ENCODE results near the gene UGGT1. TPM values are rescaled to one million over a fixed set of nuclear protein-coding genes. Genes with fewer than 3 reads are reported as not detected.

UGGT1 gene
- total RNA-seq, 1 donor from 2014 or later, result 24.3 TPM

DNA sequence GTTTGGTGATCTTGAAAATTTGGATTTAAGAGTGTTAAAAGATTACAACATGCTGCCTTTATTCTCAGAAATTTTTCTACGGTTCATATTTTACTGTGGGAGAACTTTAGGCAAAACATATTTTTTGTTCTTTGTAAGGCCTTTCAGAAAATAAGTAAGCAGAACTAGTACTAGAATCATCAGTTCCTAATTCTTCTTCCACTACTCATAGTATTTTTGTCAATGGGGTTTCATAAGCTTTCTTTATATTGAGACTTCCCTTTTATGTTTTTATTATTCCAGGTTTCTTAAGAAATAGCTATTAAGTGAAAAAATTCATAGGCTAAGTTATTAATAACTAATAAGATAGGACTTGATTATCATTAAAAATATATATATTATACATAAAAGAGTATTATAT is 12.4 kb downstream of the UGGT1 start:
- no peak for ATAC-seq
- intact Hi-C loops (cut with DNase I), result no loop called here
- DNase-seq (ENCODE audit: missing footprints), result no peak

DNA sequence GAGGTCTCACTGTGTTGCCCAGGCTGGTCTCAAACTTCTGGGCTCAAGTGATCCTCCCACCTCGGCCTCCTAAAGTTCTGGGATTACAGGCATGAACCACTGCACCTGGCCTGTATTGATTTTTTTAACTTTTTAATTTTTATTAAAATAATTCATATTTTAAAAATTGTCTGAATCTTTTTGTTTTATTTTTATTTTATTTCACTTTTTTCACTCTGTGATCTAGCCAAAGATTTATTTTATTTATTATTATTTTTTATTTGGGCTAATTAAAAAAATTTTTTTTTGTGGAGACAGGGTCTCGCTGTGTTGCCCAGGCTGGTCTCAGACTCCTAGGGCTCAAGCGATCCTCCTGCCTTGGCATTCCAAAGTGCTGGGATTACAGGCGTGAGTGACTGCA is 14.1 kb downstream of the UGGT1 start:
- ATAC-seq (no peak), DNase-seq (ENCODE audit: missing footprints) (no peak)
- intact Hi-C loops (cut with DNase I), result no loop called here

DNA sequence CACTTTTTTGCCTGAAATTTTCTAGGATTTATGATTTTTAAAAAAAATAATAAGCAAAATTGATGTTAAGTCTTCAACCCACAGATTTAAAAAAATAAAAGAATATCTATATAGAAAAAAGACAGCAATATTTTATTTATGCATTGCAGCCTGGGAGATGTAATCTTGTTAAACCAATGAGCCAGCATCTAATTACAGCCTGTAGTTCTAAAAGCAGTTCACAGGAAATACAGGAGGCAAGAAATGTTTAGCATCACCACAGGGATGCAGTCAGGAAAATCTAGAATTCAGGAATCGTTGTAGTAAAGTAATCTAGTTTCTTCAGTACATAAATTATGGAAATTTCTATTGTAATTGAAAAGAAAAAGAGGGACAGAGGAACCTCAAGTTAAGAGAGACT is 17.2 kb downstream of the UGGT1 start:
- DNase-seq (ENCODE audit: missing footprints) (no peak), ATAC-seq (no peak)
- intact Hi-C loops (cut with DNase I), result no loop called here

DNA sequence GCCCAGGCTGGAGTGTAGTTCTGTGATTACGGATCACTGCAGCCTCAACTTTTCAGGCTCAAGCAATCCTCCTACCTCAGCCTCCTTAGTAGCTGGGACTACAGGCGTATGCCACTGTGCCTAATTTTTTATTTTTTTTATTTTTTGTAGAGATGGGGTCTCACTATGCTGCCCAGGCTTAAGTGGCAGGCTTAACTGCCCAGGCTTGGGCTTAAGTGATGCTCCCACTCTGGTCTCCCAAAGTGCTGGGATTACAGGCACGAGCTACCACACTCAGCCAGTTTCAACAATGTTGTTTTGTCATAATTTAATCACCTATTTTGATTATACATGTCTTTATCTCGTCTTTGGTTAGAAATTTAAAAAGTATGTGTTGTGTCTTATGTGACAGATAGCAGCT is 18.2 kb downstream of the UGGT1 start:
- no peak for ATAC-seq
- intact Hi-C loops (cut with DNase I), result no loop called here

DNA sequence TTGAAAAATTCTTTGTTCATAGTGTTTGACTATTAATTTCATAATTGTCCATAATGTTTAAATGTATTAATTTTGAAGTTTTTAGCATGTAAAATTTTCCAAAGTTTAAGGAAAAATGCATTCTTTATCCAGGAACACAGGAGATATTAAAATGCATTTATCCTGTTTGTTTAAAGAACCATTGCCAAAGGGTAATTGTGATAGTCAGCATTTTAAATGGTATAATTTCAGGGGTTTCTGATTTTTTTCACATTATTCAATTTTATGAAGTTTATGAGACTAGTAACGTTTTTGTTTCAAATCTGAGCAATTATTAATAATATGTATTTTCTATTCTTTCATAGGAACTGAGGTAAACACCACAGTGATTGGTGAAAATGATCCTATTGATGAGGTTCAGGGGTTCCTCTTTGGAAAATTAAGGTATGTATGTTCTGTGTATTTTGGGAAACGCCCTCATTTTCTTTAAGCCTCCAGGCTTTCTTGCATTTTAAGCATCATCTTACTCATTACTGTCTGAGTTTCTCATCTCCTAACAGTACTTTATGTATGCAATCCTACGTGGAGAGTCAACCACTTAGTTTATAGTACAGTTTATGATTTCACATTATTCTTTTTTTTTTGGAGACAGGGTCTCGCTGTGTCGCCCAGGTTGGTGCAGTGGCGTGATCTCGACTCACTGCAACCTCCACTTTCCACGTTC is 25.1 kb downstream of the UGGT1 start:
- intact Hi-C loops (cut with DNase I), result loop anchor here (10.0 kb wide), 1 partner anchor 101 kb away; no protein-coding TSS in a partner anchor
- no peak for ATAC-seq

More for the DNA sequence above, 18.2 kb downstream of the UGGT1 start:
- DNase-seq (ENCODE audit: missing footprints), result no peak

DNA sequence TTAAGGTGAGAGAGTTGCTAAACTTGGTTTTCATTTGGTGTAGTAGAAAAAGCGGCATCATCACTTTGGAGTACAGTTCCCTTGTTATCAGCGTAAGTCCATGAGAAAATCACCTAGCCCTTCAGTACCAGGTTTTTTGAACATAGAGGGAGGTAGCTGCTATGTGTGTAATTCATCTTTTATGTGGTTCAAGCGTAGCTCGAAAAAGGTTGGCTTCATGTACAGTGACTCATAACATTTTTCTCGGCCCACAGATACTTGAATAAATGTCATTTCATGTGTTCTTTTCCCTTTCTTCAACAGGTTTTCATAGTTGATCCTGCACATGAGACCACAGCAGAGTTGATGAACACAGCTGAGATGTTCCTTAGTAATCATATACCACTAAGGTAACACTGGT is 43.6 kb downstream of the UGGT1 start:
- DNase-seq (ENCODE audit: missing footprints) (no peak), ATAC-seq (no peak)
- intact Hi-C loops (cut with DNase I), result no loop called here

More for the DNA sequence above, 25.1 kb downstream of the UGGT1 start:
- DNase-seq (ENCODE audit: missing footprints), result no peak

DNA sequence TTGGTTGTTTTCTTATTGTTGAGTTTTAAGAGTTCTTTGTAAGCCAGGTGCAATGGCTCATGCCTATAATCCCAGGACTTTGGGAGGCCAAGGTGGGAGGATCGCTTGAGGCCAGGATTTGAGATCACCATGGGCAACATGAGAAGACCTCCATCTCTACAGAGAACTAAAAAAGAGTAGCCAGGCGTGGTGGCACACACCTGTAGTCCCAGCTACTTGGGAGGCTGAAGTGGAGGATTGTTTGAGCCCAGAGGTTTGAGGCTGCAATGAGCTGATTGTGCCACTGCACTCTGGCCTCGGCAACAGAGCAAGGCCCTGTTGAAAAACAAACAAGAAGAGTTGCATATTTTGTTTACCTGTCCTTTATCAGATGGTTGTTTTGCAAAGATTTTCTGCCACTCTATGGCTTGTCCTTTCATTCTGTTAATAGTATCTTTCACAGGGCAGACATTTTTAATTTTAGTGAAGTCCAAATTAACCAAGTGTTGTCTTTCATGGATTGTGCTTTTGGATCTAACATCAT is 46.2 kb downstream of the UGGT1 start:
- ATAC-seq (no peak), DNase-seq (ENCODE audit: missing footprints) (no peak)
- intact Hi-C loops (cut with DNase I), result no loop called here

DNA sequence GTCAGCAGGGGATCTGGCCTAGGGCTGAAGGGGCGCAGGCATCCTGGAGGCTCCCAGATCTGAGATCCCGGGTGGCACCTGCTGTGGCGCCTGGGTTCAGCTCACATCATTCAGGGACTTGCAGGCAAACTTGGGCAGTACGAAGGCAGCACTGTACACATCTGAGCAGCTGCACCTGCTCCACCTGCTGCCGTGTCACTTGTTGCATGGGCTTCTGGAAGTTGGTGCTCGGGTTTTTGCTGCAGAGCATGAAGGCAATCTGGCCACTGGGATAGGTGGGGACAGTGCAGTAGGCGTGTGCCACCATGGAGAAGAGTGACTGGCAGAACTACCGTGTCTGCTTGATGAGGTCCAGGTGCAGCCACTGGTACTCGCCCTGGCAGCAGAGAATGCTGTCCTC is 48.6 kb downstream of the UGGT1 start:
- ATAC-seq, result no peak

DNA sequence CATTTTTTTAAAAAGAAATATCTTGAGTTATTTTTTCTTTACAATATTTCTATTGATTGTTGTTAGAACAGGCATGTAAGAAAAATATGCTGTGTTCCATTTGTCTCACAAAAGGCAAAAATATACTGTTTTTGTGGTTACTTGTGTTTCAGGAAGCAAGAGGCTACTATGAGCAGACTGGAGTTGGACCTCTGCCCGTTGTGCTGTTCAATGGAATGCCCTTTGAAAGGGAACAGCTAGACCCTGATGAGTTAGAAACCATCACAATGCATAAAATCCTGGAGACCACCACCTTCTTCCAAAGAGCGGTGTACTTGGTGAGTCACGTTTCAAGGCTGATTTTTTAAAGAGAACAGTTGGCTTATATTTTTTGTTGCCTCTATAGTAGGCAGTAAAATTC is 54.7 kb downstream of the UGGT1 start:
- no peak for DNase-seq (ENCODE audit: missing footprints)
- no peak for ATAC-seq
- intact Hi-C loops (cut with DNase I), result no loop called here

More for the DNA sequence above, 48.6 kb downstream of the UGGT1 start:
- intact Hi-C loops (cut with DNase I), result no loop called here
- no peak for DNase-seq (ENCODE audit: missing footprints)

DNA sequence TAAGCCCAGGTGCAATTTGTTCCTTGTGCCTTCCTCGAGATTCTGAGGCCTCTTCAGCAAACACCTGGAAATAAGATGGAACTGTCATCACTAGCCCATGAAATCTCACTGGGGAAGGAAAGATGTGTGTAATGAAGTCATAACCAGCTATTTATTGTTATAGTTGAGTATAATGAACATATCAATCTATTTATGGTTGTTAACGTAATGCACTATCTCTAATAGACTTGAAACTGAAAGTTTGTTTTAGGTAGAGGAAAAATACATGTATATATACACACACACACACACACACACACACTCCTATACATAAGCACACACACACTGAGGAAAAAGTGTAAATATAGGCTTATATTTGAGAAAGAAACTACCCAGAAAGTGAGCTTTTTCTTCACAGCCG is 62.8 kb downstream of the UGGT1 start:
- DNase-seq (ENCODE audit: missing footprints), result no peak
- ATAC-seq, result no peak
- intact Hi-C loops (cut with DNase I), result no loop called here

DNA sequence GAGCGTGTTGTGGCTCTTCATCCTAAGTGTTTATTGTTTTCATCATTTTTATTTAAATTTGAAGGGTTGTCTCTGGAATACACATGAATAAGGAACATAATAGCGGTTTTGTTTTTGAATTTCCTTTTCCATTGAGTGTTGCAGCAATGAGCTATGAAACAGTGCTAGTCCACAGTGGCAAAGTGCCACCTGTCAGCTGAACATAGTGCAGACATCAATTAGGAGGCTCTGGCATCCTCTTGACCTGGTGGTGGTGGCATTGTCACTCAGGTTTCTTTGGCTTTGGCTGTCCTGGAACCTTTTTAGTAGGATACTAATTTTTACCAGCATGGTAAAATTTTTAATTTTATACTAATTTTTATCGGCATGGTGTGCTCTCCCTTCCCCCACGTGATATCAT is 63.2 kb downstream of the UGGT1 start:
- no peak for DNase-seq (ENCODE audit: missing footprints)
- peak; percentile 85 for ATAC-seq
- intact Hi-C loops (cut with DNase I), result no loop called here

DNA sequence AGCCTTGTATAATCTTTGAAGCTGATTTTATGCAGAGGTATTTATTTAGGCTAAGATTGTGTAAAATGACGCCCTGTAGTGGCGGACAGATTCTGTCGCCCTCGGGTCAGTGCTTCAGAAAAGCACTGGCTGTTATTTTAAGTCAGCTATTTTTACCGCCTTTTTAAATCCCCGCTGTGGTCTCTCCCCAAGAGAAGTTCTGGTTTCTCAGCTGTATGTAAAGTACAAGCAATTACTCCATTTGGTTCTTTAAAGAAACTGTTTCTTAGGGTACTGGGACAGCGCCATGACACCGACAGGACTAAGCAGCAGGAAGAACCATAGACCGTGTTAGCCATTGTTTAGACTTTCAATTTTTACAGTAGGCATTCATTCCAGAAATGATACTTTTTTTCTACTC is 65.0 kb downstream of the UGGT1 start:
- DNase-seq (ENCODE audit: missing footprints) (no peak), ATAC-seq (peak; percentile 35)
- intact Hi-C loops (cut with DNase I), result no loop called here

DNA sequence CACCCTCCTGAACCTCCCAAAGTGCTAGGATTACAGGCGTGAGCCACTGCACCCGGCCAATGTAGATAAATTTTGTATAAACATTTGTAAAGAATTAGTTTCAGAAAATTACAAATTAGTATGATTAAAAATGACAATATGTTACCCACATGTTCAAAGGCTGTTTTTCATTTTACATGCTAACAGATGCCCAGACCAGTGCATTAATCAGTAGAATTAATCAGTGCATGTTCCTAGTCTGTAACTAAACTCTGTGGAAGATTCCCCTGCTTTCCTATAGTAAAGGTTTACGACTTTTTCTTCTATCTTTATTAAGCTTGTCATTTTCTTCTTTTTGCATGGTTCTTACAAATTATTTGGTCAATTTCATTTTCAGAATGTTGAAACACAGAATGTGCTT is 65.8 kb downstream of the UGGT1 start:
- ATAC-seq (no peak), DNase-seq (ENCODE audit: missing footprints) (no peak)
- intact Hi-C loops (cut with DNase I), result no loop called here

DNA sequence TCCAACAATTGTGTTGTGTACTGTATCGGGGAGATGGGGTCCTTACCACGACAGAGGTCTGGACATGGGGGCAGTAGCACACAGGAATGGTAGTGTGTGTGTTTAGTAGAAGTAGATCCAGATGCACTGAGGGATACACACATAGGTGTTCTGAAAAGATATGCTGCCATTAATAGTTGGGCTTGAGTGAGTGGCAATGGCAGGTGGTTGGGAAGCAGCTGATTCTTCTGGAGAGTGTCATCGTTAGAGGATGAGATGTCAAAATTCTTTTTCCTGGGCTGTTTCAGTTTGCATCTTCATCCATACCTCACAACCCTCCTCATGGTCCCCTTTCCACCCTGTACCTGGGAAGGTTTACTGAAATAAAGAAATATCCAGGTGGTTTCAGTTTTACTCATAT is 66.6 kb downstream of the UGGT1 start:
- DNase-seq (ENCODE audit: missing footprints), result no peak
- no peak for ATAC-seq
- intact Hi-C loops (cut with DNase I), result no loop called here

DNA sequence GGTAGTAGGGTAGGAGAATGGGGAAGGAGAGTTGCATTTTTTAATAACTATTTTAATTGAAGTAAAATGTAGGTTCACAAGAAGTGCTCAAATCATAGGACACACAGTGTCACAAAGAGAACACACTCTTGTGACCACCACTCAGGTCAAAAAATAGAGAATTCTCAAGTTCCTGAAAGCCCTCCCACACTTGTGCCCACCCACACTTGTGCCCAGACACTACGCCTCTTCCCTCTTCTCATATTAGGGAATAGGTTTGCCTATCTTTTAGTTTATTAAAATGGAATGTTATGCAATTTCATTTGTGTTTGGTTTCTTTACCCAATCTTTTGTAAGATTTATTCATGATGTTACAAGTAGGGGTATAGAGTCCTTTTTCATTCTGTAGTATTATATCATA is 67.2 kb downstream of the UGGT1 start:
- no peak for DNase-seq (ENCODE audit: missing footprints)
- no peak for ATAC-seq
- intact Hi-C loops (cut with DNase I), result no loop called here

DNA sequence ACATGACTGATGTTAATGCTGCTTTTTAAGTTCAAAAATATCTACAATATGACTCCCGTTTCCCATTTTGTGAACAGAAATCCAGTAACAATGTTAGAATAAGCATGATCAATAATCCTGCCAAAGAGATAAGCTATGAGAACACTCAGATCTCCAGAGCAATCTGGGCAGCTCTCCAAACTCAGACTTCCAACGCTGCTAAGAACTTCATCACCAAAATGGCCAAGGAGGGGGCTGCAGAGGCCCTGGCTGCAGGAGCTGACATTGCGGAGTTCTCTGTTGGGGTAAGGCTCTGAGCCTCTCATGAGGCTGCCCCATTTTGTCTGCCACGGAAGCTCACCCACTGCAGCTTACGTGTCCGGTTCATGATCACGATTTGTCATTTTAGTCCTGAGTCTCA is 68.4 kb downstream of the UGGT1 start:
- DNase-seq (ENCODE audit: missing footprints) (no peak), ATAC-seq (no peak)
- intact Hi-C loops (cut with DNase I), result no loop called here

DNA sequence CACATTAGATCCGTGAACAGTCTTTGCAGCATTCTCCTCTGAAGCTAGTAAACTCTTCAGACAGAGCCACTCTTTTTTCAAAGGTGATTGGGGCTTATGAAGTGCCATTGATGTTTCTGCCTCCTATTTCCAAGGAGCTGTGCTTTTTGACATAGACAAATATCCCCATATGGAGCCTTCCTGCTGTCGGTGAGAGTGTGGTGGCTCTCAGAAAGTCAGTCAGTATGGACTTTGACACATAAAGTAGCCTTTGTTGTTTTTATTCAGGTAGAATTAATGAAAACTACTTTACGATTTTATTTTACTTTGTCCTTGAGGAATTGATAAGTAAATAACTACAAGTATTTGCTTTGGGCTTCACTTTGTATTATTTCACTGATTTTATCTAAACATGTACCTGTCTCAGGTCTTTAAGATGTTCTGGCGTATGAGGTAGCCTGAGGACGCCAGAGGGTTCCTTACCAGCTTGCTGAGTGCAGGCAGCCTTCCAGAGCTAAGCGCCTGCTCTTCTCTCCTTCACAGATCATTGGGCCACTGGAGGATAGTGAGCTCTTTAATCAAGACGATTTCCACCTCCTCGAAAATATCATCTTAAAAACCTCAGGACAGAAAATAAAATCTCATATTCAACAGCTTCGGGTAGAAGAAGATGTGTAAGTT is 69.7 kb downstream of the UGGT1 start:
- DNase-seq (ENCODE audit: missing footprints), result no peak
- ATAC-seq, result no peak
- intact Hi-C loops (cut with DNase I), result no loop called here

DNA sequence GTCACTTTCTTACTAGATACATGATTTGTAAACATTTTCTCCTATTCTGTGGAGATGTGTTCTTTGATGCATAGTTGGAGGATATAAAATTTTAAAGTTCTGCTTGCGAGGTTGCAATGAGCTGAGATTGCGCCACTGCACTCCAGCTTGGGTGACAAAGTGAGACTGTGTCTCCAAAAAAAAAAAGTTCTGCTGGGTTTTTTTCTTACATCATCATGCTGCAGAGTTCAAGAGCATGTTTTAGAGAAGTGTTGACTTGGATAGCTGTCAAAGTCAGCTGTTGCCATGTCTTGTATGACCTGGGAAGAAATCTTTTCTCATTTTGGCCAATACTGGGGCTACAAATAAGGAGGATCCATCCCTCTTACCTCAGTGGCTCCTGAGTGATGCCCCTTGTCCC is 71.3 kb downstream of the UGGT1 start:
- DNase-seq (ENCODE audit: missing footprints) (peak; percentile 71), ATAC-seq (no peak)
- intact Hi-C loops (cut with DNase I), result no loop called here

DNA sequence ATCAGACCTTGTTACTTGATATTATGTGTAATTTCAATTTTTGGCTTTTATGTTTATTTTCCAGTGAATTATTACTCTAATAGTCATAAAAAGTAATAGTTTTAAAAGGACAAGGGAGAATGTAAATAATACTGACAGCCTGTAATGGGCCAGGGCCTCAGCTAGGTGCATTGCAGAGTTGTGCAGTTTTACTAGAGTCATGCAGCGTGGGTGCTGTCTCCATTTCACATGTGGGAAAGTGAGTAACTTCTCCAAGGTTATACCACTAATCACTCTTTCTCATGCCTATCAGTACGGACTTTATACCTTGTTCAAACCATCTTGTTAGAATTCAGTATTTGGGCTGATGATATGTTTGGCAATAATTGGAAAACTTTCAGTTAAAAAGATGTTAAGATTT is 73.3 kb downstream of the UGGT1 start:
- DNase-seq (ENCODE audit: missing footprints) (no peak), ATAC-seq (no peak)
- intact Hi-C loops (cut with DNase I), result no loop called here

DNA sequence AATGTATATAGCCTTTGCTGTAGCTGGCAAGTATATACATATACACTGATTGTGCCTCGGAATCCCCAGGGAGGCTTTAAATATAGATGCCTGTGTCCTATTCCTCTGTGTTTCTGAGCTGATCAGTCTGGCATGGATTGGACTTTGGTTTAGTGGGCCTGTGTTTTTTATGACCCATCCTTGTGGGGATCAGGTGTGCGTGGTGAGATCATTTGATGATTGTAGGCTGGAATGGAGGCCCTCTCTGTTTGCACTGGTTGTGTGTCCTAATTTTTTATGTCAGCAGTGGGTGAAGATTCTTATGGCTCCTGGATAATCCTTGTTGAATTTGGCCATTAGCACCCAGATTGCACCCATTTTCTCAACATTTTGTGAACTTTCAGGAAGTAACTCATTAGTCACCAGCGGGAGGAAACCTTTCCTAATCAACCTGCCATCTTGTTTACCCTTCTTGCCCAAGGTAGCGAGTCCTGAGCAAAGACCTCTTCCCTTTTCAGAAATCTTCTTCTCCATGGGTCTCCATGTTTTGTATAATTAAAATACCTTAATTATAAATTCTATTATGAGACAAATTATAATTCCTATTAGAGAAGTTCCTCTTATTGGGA is 75.8 kb downstream of the UGGT1 start:
- ATAC-seq (no peak), DNase-seq (ENCODE audit: missing footprints) (no peak)
- intact Hi-C loops (cut with DNase I), result no loop called here
